ENCODE measurements around the gene PITPNM3. TPM values are rescaled to one million over a fixed set of nuclear protein-coding genes. Genes with fewer than 3 reads are reported as not detected.

The PITPNM3 gene
- total RNA-seq, 2 experiments from 2014 or later = 0.87 to 0.92 TPM

GRCh38 chr17:6408735-6409134, 147.6 kb downstream of the PITPNM3 start:
- Mint-ChIP-seq H3K27me3 (peaks cover 18% of the 10 kb centered on the region), H3K9me3 (no peaks in the 10 kb centered on the region), H3K4me1 (ENCODE audit: low read depth) (no peaks in the 10 kb centered on the region), H3K4me3 (no peak overlapping the region), H3K27ac (no peak overlapping the region), H3K36me3 (ENCODE audit: low read depth) (no peaks in the 10 kb centered on the region)
- no peak for TF ChIP-seq CTCF (IDR thresholded peaks at IDR 0.05)
- ChIA-PET CTCF (no interaction called here), POLR2A (no interaction called here)
- DNase-seq = no peak
- intact Hi-C loops (cut with micrococcal nuclease) = no loop called here
- no peak for ATAC-seq

DNA sequence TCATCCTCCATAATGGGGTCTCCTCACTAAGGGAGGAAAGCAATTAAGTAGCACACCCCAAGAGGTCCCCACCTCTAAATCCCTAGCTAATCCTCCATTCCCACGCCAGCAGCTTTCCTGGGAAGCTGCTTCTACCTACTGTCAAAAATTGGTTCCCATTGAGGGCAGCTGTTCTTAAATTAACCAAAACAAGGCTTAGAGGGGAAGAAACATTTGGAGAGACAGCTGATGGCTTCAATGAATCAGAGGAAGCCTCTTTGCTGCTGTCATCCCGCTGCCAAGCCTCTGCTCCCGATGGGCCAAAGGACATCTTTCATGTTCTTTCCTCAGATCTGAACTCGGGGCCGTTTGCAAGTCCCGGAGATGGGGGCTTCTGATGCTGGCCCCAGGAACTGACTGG, 148.1 kb downstream of the PITPNM3 start:
- ATAC-seq = no peak
- DNase-seq = no peak
- H3K9me3 Mint-ChIP-seq = no peaks in the 10 kb centered on the region
- no peaks in the 10 kb centered on the region for H3K4me1 Mint-ChIP-seq (ENCODE audit: low read depth)
- ChIA-PET POLR2A (no interaction called here), CTCF (no interaction called here)
- no peak overlapping the region for H3K27ac Mint-ChIP-seq
- H3K27me3 Mint-ChIP-seq = peaks cover 18% of the 10 kb centered on the region
- H3K36me3 Mint-ChIP-seq (ENCODE audit: low read depth) = no peaks in the 10 kb centered on the region
- TF ChIP-seq CTCF (IDR thresholded peaks at IDR 0.05) = no peak
- no peak overlapping the region for H3K4me3 Mint-ChIP-seq
- intact Hi-C loops (cut with micrococcal nuclease) = no loop called here

GRCh38 chr17:6402258-6402657, 154.1 kb downstream of the PITPNM3 start:
- no peak for TF ChIP-seq CTCF (IDR thresholded peaks at IDR 0.05)
- H3K27ac Mint-ChIP-seq = no peak overlapping the region
- POLR2A ChIA-PET = interaction anchor here (1.1 kb wide), 1 partner anchor 9 kb away, joined by 3 read pairs; no protein-coding TSS in a partner anchor
- DNase-seq (no peak), ATAC-seq (no peak)
- CTCF ChIA-PET = no interaction called here
- H3K27me3 Mint-ChIP-seq = peaks cover 19% of the 10 kb centered on the region
- intact Hi-C loops (cut with micrococcal nuclease) = no loop called here
- H3K36me3 Mint-ChIP-seq (ENCODE audit: low read depth) = no peaks in the 10 kb centered on the region
- H3K9me3 Mint-ChIP-seq = no peaks in the 10 kb centered on the region
- H3K4me1 Mint-ChIP-seq (ENCODE audit: low read depth) = no peaks in the 10 kb centered on the region
- H3K4me3 Mint-ChIP-seq = no peak overlapping the region

Other genes starting within 250 kb of the PITPNM3 start
- gene AIPL1, start 121.4 kb downstream of the PITPNM3 start, total RNA-seq = not detected
- gene PIMREG, start 112.1 kb downstream of the PITPNM3 start, total RNA-seq = 1 to 10 TPM; 3.7 to 4.6 TPM
- 10 to 100 TPM; 16.5 to 17.3 TPM for gene KIAA0753, start 84.2 kb upstream of the PITPNM3 start, total RNA-seq
- gene TXNDC17, start 84.5 kb upstream of the PITPNM3 start, total RNA-seq = 100 to 1,000 TPM in 1 of 2 experiments, 10 to 100 TPM in 1; 100.0 to 103 TPM
- gene MED31, start 95.0 kb upstream of the PITPNM3 start, total RNA-seq = 10 to 100 TPM; 21.0 to 24.4 TPM
- 1 to 10 TPM; 1.1 to 1.6 TPM for gene C17orf100, start 95.2 kb upstream of the PITPNM3 start, total RNA-seq
- not detected for gene SLC13A5, start 156.8 kb upstream of the PITPNM3 start, total RNA-seq
- 10 to 100 TPM; 15.2 to 18.4 TPM for gene XAF1, start 199.5 kb upstream of the PITPNM3 start, total RNA-seq
- gene FBXO39, start 219.7 kb upstream of the PITPNM3 start, total RNA-seq = not detected